8988T (cell line): Measurements from ENCODE around the gene ACSL4.
"Not testable (repeated sequence)": the region's sequence is repeated elsewhere in the genome, so short reads cannot be mapped to it uniquely, and the experiment has no call there.

Experiments used
- DNase-seq: peaks from one replicate; pipeline ENCODE4 v3.0.0; 2011

The ACSL4 gene

DNA sequence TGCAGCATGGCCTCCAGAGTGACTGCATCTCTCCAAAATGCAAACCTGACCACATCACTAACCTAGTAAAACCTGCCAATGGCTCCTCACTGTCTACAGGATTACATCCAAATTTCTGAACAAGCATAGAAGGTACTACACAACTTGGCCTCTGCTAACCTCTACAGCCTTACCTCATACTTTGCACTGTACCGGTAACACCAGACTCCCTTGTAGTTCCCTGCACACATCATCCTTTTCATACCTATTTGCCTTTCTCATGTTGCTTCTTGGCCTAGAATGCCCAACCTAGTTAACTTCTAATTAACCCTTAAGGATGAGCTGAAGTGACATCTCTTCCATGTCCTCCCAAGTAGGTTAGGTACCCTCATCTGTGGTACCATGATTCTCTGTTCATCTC lies 74.7 kb downstream of the ACSL4 start:
- DNase-seq, result no peak

DNA sequence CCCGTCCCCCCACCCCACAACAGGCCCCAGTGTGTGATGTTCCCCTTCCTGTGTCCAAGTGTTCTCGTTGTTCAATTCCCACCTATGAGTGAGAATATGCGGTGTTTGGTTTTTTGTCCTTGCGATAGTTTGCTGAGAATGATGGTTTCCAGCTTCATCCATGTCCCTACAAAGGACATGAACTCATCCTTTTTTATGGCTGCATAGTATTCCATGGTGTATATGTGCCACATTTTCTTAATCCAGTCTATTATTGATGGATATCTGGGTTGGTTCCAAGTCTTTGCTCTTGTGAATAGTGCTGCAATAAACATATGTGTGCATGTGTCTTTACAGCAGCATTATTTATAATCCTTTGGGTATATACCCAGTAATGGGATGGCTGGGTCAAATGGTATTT lies 75.7 kb downstream of the ACSL4 start:
- DNase-seq, result not testable (repeated sequence)

DNA sequence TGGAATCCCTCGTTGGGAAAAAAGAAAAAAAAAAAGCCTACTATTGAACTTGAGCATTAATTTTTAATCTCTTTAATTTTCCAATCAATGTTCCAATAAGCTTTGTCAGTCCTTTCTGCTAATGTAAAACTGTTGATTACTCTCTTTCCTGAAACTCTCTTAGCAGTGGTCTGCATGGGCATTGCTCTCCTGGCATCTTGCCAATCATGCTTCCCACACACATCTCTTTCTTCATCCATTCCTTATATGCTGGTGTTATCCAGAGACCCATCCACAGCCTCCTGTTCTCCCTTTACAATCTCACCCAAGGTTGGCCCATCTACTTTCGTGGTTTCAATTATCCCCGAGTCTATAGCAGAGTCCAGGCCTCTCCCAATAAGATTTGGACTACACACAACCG lies 76.3 kb downstream of the ACSL4 start:
- no peak for DNase-seq

DNA sequence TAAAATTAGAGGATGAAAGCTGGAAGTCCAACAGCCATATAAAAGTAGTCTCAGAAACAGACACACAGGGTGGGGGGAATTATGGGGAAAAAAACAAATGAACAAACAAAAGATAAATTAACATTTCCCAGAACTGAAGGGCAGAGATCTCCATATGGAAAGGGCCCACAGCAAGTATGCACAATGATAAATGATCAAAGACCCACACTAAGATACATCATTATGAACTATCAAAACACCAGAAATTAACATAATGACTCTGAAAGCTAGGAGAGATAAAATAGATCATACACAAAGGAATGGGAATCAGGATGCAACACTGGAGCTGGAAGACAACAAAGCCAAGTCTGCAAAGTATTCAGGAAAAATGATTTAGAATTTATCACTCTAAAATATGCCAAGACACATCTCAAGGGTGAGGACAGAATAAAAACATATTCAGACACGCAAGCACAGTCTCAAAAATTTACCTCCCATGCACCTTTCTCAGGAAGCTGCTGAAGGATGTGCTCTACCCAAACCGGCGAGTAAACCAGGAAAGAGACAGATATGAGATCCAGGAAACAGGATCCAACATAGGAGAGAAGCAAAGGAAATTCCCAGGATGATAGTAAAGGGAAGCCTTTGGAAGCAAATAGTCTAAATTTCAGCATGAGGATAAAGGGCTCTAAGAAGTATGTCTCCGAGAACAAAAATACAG lies 77.4 kb downstream of the ACSL4 start:
- DNase-seq, result no peak

DNA sequence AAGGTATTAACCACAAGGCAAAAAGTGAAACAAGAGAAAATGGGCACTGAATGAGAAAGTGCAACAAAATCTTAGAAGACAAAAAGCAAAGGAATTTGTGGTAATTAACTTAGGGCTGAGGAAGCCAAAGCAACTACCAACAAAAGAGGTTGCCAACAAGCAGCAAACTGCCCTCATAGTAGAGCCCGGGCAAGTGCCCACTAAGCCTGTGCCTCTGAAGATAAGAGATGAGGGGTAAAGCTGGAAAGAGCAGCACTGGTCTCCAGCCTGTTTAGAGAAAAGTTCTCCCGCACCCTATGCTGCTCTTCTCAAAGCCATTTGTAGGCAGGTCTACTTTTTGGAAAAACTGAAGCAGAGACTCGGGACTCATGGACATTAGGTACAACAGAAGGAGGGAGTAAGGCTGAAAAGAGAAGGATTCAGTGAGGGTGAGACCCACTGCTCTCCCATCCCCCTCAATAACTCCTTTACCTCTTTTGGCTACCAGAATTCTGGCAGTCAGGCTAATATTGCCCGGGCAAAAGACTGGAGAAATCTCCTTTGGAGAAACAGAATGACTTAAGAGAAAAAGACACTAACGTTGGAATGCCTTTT lies 78.4 kb downstream of the ACSL4 start:
- no peak for DNase-seq

DNA sequence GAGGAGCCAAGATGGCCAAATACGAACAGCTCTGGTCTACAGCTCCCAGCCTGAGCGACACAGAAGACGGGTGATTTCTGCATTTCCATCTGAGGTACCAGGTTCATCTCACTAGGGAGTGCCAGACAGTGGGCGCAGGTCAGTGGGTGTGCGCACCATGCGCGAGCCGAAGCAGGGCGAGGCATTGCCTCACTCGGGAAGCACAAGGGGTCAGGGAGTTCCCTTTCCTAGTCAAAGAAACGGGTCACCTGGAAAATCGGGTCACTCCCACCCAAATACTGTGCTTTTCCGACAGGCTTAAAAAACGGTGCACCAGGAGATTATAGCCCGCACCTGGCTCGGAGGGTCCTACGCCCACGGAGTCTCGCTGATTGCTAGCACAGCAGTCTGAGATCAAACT lies 88.4 kb downstream of the ACSL4 start:
- not testable (repeated sequence) for DNase-seq

DNA sequence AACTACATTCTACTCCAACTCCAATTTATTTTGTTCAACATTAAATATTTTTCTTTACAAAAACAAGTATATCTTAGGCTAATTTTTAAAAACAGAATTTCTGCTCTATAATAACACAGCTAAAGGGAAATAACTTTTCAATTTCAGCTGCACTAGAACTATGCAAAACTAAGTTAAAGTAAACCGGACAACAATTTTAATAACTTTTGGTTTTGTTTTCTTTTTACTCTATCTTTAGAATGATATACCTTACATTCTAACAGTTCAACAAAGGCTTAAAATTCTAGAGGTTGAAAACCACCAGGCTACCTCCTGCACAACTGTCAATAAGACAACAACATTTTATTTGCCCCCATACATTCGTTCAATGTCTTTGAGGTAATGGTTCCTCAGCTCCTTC lies 89.4 kb downstream of the ACSL4 start:
- DNase-seq, result no peak

DNA sequence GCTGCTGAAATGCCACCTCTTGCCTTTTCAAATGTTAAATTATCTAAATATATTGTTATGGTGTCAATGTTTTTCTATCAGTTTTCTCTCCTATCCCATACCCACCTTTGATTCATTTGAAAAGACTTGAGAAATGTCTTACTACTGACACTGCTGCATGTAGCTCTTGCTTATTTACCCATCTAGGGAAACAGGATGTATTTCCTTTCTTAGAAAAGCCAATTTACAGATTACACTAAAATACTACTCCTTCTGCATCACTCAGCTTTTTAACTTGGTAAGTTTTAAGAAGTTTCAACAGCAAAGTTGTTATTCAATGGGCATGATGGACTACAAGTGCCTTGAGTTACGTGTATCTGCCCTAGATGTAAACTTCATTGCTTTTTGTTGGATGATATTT lies 94.9 kb downstream of the ACSL4 start:
- DNase-seq, result no peak

DNA sequence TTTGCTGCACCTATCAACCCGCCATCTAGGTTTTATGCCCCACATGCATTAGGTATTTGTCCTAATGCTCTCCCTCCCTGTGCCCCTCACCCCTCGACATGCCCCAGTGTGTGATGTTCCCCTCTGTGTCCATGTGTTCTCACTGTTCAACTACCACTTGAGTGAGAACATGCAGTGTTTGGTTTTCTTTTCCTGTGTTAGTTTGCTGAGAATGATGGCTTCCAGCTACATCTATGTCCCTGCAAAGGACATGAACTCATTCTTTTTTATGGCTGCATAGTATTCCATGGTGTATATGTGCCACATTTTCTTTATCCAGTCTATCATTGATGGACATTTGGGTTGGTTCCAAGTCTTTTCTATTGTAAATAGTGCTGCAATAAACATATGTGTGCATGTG lies 95.6 kb downstream of the ACSL4 start:
- not testable (repeated sequence) for DNase-seq

DNA sequence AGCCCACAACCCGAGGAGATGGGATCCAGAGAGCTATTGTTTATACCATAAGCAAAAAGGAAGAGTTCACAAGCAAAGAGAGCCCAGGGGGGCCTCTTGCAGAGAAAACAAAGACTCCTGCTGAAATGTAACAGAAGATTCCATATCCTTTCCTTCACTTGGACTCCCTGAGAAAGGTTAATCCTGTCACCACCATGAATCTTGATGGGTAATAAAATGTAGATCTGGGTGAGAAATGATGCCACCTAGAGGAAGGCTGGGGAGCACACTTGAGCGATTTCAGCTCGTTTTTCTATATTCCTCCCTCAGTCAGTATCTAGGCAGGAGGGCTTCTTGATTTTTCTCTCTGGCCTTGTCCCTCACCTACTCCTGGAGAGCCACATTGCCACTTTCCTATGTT lies 97.9 kb downstream of the ACSL4 start:
- no peak for DNase-seq

DNA sequence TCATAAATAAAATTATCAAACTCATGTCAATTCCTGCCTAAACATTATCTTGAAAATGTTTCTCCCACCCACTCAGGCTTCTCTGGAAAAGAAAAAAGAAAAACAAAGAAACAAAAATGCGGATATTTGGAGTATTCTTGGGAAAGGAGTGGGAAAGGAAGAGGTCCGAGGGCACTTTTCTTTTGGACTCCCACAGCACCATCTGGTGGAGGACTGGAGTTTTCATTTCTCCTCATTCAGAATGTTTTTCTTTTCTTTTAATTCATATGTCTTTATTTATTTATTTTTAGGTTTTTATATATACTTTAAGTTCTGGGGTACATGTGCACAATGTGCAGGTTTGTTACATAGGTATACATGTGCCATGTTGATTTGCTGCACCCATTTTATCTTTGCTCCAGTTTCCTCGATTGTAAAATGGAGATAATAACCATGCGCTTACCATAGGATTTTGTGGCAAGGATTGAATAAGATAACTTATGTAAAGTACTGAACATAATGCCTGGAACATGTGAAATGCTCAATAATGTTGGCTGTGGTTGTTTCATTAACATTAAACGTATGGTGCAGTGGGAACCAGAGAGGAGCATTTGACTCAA lies 100.1 kb downstream of the ACSL4 start:
- no peak for DNase-seq

DNA sequence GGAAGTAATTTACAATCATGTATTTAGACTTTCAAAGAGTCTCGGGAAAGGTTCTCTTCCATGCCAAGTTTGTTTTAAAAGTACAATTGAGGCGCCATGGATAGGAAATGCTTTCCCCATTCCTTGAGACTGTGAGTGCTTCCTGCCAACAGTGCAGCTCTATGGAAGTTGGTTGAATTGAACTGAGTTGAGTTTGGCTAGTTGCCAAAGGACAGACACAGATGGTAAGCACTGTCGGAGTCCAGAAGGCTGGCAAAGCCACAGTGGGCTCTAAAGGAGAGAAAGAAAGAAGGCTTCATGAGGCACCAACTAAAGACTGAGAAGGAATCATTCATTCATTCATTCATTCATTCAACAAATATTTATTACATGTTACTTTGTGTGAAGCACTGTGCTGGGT lies 103.7 kb downstream of the ACSL4 start:
- no peak for DNase-seq

DNA sequence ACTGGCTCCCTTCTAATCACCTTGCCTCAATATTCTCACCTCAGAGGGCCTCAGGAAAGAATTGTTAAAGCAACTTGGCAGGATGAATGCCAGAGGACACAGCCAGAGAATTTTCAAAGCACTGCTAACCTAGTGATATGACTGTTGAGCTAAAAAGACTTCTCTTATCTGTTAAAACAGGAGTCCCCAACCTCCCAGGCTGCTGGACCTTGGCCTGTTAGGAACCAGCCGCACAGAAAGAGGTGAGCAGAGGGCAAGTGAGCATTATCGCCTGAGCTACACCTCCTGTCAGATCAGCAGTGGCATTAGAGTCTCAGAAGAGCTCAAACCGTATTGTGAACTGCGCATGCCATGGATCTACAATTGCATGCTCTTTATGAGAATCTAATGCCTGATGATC lies 106.4 kb downstream of the ACSL4 start:
- DNase-seq, result no peak

DNA sequence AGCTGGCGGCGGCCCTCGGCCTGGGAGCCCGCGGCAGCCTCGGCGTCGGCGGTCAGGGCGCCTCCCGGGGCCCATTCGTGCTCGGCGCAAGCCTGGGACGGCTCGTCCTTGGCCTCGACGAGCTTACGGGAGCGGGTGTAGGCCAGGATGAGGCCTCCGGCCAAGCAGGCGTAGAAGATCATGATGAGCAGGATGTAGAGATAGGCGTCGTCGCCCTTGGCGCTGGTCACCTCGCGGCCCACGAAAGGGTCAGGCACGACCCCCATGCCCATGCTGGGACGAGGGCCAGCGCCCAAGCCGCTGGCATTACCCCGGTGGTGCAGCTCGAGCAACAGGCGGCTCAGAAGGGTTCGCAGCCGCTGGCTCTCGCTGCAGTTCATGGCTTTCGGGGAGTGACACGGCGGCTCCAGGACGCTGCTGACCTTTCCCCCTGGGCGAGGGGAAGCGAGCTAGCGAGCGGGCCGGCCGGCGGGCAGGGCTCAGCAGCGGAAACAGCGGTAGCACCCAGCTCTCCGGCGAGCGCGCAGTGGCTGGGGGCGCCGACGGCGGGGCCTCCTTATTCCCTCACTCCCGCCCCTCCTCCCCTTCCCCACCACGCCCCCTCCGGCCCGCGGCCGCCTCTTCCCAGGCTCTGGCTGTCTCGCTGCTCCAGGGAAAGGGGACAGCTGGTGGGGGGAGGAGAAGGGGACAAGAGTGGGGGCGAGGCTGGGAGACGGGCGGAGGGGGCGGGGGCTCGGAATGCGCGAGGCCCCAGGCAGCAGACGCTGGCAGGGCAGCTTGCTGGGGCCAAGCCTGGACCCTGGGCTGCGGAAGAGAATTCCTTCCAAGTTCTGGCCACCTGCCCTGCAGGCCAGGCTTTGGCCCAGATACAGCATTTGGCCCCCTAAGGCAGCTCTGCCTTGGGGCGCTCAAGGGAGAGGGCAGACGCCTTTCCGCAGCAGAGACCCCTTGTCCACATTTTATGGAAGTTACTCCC lies 108.1 kb downstream of the ACSL4 start, which contains the start of gene KCNE5:
TSS of gene KCNE5 (minus strand) at position 532 of the 976 bp plus-strand sequence. CDS start at position 380, 152 bp downstream.
- no peak for DNase-seq

DNA sequence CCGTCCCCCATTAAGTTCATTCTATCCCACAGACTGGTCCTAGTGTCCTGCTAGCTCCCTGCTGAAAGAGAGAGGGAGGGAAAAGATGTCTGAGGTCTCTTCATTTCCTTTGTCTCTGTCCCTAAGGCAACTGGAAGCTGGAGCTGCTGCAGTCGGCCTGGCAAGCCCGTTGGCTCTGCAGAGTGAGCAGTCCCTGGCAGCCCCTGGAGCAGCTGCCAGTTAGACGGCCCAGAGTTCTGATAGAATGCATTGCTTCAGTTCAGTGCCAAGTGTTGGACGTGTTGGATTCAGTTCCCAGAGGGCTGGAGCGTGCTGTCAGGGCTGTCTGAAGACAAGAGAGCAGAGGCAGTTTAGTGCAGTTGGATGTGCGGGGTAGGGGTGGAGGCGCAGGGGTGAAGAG lies 109.1 kb downstream of the ACSL4 start:
- no peak for DNase-seq

DNA sequence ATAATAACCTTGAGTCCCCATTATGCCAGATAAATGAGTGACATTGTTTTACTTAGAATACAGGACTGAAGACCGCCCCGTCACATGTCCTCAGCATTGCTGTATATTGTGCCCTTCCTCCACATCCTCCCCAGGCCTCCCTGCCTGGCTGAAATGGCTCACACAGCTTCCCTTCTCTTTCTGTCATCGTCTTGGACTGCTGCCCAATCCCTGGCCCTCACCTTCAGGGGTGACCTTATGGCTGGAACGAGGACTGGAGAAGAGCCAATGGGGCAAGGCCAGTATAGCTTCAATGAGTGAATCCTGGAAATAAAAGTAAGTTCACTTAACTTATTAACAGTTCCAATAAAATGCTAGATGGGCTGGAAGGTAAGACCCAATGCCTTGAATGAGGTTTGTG lies 110.8 kb downstream of the ACSL4 start:
- DNase-seq, result no peak

DNA sequence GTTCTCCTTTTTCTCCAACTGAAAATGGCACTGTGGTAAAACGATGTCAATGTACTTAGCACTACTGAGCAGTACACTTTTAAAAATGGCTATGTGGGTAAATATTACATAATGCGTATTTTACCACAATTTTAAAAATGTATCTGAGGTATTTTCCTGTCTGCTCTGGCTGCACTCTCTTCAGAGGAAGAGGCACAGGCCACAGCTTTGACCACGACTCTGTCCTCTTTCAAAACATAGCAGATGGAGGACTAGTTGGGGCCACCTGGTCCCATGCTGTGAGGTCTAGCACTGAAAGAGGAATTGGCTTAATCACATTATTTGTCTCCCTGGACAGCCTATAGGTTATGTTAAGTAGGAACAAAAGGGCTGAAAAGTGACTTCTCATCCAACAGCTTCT lies 113.3 kb downstream of the ACSL4 start:
- no peak for DNase-seq

DNA sequence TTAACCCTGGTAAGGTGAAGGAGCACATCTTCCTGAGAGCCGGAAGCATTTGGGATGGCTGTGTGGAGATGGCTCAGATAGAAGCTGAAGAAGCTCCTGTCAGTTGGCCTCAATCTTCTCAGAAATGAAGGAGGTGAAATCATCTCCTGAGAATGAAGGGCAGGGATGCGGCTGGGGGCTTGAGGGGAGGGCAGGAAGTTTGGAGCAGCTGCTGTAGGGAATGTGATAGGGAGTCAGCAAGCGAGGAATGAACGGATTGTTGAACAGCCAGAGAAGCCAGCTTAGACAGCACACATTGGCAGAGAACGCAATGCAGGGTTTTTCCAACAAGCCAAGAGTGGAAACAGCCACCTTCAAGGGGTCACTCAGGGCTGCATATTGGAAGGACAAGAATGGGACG lies 118.1 kb downstream of the ACSL4 start:
- no peak for DNase-seq

DNA sequence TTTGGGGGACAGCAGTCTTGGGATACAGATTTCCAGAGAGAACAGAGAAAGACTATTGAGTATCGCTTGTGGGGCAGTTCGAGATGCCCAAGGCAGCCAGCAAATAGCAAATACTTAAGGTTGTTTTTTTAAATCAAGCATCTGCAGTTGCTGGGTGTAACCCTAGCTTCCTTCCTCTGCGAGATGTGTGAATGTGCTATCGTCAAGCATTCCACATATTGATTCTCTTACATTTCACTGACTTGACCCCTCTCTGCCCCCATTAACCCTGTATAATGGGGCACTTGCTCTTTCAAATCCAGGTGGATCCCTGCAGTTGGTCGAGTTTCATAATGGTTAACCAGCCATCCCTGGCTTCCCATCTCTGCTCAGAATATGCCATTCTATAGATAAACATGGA lies 131.6 kb downstream of the ACSL4 start:
- DNase-seq, result no peak

DNA sequence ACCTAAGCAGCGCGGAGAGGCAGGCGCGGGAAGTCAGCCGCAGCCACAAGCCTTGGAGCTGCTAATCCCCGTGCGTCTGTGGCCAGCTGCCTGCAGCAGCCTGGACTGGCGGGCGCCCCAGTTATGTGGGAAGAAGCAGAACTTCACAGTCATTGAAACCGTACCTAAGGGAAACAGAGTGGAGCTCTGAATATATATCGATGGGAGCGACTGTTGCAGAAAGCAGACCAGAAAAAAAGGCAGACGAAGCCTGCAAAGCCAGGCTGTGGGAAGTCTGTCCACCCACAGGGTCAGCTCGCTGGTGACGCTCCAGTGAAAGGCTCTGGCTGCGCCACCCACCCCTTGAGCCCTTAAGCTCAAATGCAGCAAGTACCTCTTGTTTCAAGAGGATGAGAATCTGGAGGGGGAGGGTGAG lies 132.8 kb downstream of the ACSL4 start:
- no peak for DNase-seq

DNA sequence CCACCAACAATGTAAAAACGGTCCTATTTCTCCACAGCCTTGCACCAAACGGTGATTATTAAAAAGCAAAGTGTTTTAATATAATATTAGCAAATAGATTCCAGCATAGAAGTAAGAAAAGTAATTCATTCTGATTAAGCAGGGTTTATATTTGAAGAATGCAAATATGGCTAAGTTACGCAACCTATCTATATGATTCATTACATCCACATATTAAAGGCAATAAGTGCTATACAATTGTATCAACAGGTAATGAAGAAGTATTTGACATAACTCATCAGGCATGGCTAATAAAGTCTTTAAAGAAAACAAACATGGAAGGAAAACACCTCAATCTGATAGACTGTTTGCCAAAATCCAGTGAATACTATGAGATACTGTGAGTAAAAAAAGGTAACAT lies 137.0 kb downstream of the ACSL4 start:
- DNase-seq, result no peak
